NCI-H128 (cell line): ENCODE data around the gene ZNF138.

Source experiments
- DNase-seq: peaks from one replicate; lab custom pipeline; 2025; ENCODE audit not compliant: unreplicated experiment; lab: John Stamatoyannopoulos, UW

The ZNF138 gene

DNA sequence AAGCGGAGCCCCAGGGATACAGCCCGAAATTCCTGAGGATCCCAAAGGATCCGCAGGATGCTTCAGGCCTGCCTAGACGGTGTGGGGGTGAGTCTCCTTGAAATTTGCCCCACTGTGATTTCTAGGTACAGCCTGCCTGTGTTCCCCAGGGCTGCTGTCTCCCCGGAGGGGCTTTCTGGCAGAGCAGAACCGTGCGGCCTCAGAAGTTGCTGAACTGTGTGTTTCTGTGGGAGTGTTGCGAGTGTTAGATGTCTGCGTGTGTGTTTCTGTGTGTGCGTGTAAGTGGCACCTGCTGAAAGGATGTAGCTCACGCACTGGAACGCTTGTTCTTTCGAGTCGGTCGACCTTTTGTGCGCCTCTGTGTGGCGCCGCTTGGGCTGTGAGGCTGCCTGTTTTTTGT is 81.0 kb downstream of the ZNF138 start:
- DNase-seq = no peak

DNA sequence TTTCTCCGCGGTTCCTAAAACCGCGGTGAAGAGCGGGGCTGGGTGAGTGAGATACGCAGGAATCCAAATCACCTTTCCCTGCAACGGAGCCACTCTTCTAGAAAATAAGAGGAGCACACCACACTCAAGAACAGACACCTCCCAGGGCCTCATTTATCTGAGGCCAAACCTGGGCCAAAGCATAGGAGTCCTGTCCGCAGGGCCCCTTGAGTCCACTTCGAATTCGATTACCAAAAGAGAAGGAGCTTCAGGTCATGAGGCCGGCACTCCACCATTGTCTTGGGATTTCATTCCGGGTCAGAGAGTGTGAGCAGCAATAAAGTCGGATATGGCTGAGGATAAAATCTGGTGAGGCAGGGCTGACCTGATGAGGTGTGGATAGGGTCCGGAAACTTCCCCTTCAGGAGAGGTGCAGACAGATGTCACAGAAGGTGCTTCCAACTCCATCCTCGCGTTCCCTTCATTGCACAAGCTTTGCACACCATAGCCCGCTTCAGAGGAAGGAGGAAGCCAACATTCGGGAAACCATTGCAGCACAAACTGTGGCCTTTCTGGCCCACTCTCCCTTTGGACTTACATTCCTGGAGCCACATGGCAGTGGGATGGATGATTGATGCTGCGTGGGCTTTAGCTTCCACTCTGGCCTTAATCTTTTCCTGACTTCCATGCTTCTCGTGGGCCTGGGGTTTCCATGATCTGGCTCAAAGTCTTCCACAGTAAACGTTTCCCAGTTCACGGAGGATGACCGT is 81.6 kb downstream of the ZNF138 start:
- no peak for DNase-seq

DNA sequence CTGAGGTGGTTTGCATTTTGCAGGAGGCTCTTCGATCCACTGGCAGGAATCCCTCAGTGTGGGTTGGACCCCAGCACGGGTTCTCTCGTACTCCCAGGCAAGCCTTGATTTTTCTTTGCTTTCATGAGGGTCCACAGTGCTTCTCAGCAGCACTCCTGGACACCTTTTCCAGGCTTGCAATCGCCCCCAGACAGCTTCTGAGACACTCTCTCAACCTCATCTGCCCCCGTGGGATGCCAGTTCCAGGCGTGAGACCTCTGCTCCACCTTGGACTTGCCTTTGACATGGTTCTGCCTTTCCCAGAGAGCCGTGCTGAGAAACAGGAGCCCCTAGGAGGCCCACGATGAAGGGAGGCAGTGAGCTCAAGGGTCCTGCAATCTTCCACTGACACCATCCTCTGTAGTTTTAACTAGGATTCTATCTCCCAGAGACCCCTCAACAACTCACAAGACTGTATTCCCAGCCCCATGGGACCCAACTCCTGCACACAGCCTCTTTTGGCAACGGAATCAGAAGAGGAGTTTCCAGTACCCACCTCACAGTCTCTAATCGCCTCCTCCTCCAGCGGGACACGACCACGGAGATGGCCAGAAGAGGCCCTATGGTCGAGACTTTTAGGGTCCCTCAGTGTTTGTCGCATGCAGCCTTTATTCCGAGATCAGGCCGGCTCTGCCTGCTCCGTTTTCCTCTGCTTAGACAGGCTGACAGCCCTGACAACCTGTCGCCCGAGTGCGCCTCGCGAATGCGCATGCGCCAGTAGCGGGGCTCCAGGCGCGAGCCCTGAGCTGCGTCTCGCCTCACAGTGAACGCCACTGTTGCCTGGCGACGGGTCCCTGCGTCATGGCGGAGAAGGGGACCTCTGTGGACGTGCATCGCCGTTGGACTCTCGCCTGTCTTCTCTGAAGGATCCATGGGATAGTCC is 82.8 kb downstream of the ZNF138 start:
- peak; percentile 50 for DNase-seq

DNA sequence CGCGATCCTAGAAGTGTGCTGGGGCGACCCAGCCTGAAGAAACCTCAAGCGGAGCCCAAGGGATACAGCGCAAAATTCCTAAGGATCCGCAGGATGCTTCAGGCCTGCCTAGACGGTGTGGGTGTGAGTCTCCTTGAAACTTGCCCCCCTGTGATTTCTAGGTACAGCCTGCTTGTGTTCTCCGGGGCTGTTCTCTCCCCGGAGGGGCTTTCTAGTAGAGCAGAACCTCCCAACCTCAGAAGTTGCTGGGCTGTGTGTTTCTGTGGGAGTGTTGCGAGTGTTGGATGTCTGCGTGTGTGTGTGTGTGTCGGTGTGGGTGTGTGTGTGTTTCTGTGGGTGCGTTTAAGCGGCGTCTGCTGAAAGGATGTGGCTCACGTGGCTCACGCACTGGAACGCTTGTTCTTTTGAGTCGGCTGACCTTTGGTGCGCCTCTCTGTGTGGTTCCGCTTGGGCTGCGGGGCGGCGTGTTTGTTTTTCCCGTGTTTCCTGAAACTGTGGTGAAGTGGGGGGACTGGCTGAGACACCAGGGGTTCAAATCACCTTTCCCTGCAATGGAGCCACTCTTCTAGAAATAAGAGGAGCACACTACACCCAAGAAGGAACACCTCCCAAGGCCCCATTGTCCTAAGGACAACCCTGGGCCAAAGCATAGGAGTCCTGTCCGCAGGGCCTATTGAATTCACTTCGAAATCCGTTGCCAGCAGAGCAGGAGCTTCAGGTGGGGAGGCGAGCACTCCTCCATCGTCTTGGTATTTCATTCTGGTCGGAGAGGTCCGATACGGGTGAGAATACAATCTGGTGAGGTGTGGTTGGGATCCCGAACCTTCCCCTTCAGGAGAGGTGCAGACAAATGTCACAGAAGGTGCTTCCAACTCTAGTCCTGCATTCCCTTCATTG is 83.7 kb downstream of the ZNF138 start:
- DNase-seq = no peak

DNA sequence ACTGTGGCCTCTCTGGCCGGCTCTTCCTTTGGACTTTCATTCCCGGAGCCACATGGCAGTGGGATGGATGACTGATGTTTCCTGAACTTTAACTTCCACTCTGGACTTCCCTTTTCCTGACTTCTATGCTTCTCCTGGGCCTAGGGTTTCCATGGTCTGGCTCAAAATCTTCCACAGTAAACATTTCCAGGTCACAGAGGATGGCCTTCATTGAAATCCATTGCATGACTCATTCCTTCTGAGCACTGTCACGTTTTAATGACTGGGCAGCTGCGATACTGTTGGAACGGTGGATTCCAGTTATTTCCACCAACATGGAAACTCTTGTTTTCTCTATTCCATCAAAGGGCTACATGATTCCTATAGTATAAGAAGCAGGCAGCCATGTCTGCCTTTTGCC is 84.5 kb downstream of the ZNF138 start:
- no peak for DNase-seq

DNA sequence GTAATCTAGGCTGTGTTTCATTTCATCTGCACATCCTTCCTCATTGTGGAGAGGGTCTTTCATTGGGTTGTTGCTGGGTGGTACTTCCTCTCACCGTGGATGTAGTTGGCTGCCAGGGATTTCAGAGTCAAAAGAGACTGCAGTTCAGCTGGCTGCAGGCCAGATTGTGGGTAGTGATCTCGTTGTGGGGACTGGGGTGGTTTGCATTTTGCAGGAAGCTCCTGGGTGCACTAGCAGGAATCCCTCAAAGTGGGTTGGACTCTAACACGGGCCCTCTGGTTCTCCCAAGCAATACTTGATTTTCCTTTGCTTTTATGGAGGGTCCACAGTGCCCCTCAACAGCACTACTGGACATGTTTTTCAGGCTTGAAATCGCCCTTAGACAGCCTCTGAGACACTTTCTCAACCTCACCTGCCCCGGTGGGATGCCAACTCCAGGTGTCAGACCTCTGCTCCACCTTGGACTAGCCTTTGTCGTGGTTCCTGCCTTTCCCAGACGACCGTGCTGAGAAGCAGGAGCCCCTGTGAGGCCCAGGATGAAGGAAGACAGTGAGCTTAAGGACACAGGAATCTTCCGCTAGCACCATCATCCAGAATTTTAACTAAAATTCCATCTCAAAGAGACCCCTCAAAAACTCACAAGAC is 85.0 kb downstream of the ZNF138 start:
- DNase-seq = no peak

DNA sequence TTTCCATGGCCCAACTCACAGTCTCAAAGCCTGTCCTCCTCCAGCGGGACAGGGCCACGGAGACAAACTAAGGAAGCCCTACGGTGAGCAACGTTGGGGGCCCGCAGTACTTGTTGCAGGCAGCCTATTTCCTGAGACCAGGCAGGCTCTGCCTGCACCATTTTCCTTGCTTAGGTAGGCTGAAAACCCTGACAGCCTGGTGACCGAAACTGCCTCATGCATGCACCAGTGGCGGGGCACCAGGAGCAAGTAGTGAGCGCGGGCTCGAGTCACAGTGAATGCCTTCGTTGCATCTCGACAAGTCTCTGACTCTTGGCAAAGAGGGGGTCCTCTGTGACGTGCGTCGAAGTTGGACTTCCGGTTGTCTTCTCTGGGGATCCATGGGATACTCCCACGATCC is 85.6 kb downstream of the ZNF138 start:
- no peak for DNase-seq

DNA sequence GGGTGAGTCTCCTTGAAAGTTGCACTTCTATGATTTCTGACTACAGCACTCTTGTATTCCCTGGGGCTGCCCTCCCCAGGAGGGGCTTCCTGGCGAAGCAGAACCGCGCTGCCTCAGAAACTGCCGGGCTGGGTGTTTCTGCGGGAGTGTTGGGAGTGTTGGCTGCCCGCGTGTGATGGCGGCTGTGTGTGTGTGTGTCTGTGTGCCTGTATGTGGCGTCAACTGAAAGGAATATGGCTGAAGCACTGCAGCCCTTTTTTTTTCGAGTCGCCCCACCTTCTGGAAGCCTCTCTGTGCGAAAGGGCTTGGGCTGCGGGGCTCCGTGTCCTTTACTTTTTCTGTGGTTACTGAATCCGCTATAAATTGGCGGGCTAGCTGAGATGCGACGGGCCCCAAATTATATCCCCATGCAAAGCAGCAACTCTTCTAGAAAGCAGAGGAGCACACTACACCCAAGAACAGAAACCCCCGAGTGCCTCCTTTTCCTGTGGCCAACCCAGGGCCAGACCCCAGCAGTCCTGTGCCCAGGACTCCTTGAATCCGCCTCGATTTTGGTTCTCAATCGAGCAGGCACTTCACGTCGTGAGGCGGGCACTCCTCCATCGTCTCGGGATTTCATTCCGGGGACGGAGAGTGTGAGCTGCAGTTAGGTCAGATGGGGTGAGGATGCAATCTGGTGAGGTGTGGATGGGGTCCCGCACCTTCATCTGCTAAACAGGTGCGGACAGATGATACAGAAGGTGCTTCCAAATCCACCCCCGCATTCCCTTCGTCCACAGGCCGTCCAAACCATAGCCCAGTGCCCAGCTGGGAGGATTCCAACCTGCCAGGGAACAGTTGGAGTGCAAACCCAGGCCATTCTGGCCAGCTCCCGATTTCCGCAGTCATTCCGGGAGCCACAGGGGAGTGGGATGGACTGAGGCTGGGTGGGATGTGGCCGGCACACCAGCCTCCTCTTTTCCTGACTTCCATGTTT is 86.4 kb downstream of the ZNF138 start:
- no peak for DNase-seq

DNA sequence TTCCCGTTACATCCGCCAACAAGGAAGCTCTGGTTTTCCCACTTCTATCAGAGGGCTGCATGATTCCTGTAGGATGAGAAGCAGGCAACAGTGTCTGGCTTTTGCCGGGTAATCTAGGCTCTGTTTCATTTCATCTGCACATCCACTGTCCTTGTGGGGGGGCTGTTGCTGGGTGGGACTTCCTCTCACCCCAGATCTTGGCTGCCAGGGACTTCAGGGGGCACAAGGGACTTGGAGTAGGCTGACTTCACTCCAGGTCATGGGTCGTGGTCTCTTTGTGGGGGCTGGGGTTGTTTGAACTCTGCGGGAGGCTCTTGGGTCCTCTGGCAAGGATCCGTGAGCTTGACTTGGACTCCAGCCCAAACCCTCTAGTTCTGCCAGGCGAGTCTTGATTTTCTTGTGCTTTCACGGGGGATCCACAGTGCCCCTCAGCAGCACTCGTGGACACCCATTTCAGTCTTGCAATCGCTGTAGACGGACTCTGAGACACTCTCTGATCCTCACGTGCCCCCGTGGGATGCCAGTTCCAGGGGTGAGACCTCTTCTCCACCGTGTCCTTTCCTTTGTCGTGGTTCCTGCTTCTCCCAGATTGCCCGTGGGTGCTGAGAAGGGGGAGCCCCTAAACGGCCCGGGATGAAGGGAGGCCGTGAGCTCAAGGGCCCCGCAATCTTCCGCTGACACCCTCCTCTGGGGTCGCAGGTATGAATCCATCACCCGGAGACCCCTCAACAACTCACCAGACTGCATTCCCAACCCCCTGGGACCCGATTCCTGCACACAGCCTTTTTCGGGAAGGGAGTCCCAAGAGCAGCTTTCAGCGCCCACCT is 87.4 kb downstream of the ZNF138 start:
- DNase-seq = no peak

DNA sequence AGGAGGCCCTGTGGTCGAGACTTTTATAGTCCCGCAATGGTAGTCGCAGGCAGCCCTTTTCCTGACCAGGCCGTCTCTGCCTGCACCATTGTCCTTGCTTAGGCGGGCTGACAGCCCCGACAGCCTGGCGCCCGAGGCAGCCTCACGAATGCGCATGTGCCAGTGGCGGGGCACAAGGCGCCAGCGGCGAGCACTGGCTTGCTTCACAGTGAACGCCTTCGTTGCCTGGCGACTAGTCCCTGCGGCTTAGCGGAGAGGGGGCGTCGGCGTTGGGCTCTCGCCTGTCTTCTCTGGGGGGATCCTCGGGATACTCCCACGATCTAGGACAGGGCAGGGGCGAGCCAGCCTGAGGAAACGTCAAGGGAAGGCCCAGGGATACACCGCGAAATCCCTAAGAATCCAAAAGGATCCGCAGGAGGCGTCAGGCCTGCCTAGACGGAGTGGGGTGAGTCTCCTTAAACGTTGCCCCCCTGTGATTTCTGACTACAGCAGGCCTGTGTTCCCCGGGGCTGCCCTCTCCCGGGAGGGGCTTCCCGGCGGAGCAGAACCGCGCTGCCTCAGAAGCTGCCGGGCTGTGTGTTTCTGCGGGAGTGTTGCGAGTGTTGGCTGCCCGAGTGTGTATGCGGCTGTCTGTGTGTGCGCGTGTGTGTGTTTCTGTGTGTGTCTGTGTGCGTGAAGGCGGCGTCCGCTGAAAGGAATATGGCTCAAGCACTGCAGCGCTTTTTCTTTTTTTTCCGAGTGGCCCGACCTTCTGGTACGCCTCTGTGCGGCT is 88.3 kb downstream of the ZNF138 start:
- DNase-seq = no peak
